ENCODE measurements around the gene RAET1E.

- no peak for TF ChIP-seq L3MBTL2 (conservative IDR thresholded peaks at IDR 0.05)
- TF ChIP-seq ZNF384 (IDR thresholded peaks at IDR 0.05), result no peak
- no peak for TF ChIP-seq SP1 (IDR thresholded peaks at IDR 0.05)
- TF ChIP-seq CTBP1 (IDR thresholded peaks at IDR 0.05; ENCODE audit: borderline replicate concordance), result no peak
- TF ChIP-seq TARDBP (IDR thresholded peaks at IDR 0.05), result no peak
- no peak for TF ChIP-seq LEF1 (IDR thresholded peaks at IDR 0.05; ENCODE audit: borderline replicate concordance)
- no peak for TF ChIP-seq SUZ12 (IDR thresholded peaks at IDR 0.05)
- TF ChIP-seq BHLHE40 (IDR thresholded peaks at IDR 0.05; ENCODE audit: borderline replicate concordance), result no peak
- TF ChIP-seq NFRKB (IDR thresholded peaks at IDR 0.05), result no peak
- TF ChIP-seq FOXA1 (IDR thresholded peaks at IDR 0.05), result no peak
- no peak for TF ChIP-seq HDGF (IDR thresholded peaks at IDR 0.05; ENCODE audit: borderline replicate concordance)
- TF ChIP-seq ELF4 (IDR thresholded peaks at IDR 0.05), result no peak
Observed at GRCh38 chr6:149889326-149889725, 8.6 kb downstream of the RAET1E start.

Data from HEK293T (cell line).